GM19468 (cell line): ENCODE data around the gene GDF11.

Experiments
- ATAC-seq: cut with Tn5 transposase; IDR thresholded peaks from one replicate; pipeline ENCODE4 v1.9.1; 2021; ENCODE audit warnings: mild to moderate bottlenecking, moderate library complexity, moderate number of reproducible peaks; ENCODE audit not compliant: unreplicated experiment; ENCODE audit errors: extremely low read depth

GDF11 gene

GRCh38 chr12:55742719-55743405 is at the start of gene GDF11:
Gene GDF11 (plus strand): TSS chr12:55743122. CDS start chr12:55743317, 195 bp downstream.
- ATAC-seq: no peak

GRCh38 chr12:55693323-55694187 is 49.4 kb upstream of the GDF11 start:
- ATAC-seq: no peak

GRCh38 chr12:55694188-55694515 is 48.8 kb upstream of the GDF11 start:
- no peak for ATAC-seq

- no peak for ATAC-seq
These were observed 48.3 kb upstream of the GDF11 start for GRCh38 chr12:55694651-55695050.

GRCh38 chr12:55695349-55695748 is 47.6 kb upstream of the GDF11 start:
- ATAC-seq: no peak

GRCh38 chr12:55696141-55696540 is 46.8 kb upstream of the GDF11 start:
- ATAC-seq: no peak

GRCh38 chr12:55696796-55697462 is 46.0 kb upstream of the GDF11 start:
- ATAC-seq: no peak

- ATAC-seq: no peak
These were observed 45.2 kb upstream of the GDF11 start for GRCh38 chr12:55697686-55698085.

- ATAC-seq: no peak
These were observed 44.5 kb upstream of the GDF11 start for GRCh38 chr12:55698241-55698955.

GRCh38 chr12:55698965-55699364 is 44.0 kb upstream of the GDF11 start:
- ATAC-seq: no peak

GRCh38 chr12:55699471-55700055 is 43.4 kb upstream of the GDF11 start:
- ATAC-seq: no peak

- no peak for ATAC-seq
These were observed 42.5 kb upstream of the GDF11 start for GRCh38 chr12:55700255-55701018.

- no peak for ATAC-seq
These were observed 40.1 kb upstream of the GDF11 start for GRCh38 chr12:55702861-55703260.

GRCh38 chr12:55703288-55703687 is 39.6 kb upstream of the GDF11 start:
- no peak for ATAC-seq

- ATAC-seq: no peak
These were observed 38.8 kb upstream of the GDF11 start for GRCh38 chr12:55703901-55704761.

GRCh38 chr12:55704824-55705718 is 37.9 kb upstream of the GDF11 start:
- no peak for ATAC-seq

GRCh38 chr12:55705782-55706402 is 37.0 kb upstream of the GDF11 start:
- ATAC-seq: no peak
